Measurements from ENCODE around the gene ASB13. TPM values are rescaled to one million over a fixed set of nuclear protein-coding genes. Genes with fewer than 3 reads are reported as not detected.

Gene ASB13
- total and polyA plus RNA-seq, 2 of the 13 experiments (the other 11 are each of a cell fraction or from before 2014, with no cell fraction given): 9.3 to 15.4 TPM

DNA sequence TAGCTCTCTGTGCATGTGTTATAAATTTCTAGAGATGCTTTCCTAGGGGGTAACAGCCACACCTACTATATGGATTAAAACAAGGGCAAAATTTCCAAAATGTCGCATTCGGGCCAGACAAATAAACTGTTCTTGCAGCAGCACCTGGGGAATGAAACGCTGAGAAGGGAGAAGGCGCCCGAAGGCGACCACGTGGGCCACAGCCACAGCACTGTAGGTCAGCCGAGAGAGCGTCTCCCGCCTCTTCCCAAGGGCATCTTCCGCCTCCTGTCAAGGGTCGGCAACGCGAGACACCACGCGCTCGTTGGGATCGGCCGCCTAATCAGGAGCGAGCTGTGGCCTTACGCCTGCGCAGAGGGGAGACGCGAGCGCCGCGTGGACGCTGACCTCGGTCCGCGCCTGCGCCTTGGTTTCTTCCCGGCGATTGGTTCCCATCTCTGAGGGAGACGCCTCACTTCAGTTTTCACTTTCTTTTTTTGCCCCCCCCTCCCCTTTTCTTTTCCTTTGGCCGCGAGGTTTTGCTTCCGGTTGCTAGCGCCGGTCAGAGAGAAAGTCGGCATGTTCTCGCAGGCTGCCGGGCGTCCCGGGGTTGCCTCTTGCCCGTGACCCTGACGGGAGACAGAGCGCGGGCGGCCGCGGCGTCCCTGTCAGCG lies 18.0 kb upstream of the ASB13 start, which contains the start of gene TASOR2 (continued):
- TF ChIP-seq GFI1 (CRISPR knock-in tag; IDR thresholded peaks at IDR 0.05; ENCODE audit: borderline replicate concordance) (peak; percentile 69; the same call in 1 of the 2 replicates), RBM39 (IDR thresholded peaks at IDR 0.05; ENCODE audit: low read depth, low read length, poor library complexity, severe bottlenecking) (peak; percentile 63), ZNF335 (CRISPR knock-in tag; IDR thresholded peaks at IDR 0.05) (peak; percentile 94), ZNF589 (CRISPR knock-in tag; conservative IDR thresholded peaks at IDR 0.05) (peak; percentile 74; the same call in 1 of the 2 replicates), ZNF253 (CRISPR knock-in tag; IDR thresholded peaks at IDR 0.05; ENCODE audit: borderline replicate concordance) (peak; percentile 94; the same call in 1 of the 2 replicates), ELF4 (CRISPR knock-in tag; IDR thresholded peaks at IDR 0.05; ENCODE audit: borderline replicate concordance) (peak; percentile 81; the same call in 1 of the 2 replicates), KLF15 (CRISPR knock-in tag; IDR thresholded peaks at IDR 0.05; ENCODE audit: borderline replicate concordance) (no peak; the same call in 1 of the 2 replicates), GLI4 (CRISPR knock-in tag; IDR thresholded peaks at IDR 0.05; ENCODE audit: borderline replicate concordance) (no peak; the same call in 1 of the 2 replicates), ZNF343 (CRISPR knock-in tag; IDR thresholded peaks at IDR 0.05) (no peak), ZNF670 (CRISPR knock-in tag; IDR thresholded peaks at IDR 0.05; ENCODE audit: borderline replicate concordance) (peak; percentile 95; the same call in 1 of the 2 replicates), NRL (CRISPR knock-in tag; IDR thresholded peaks at IDR 0.05; ENCODE audit: borderline replicate concordance) (peak; percentile 97), THYN1 (CRISPR knock-in tag; IDR thresholded peaks at IDR 0.05; ENCODE audit: borderline replicate concordance, low read depth) (no peak)
- TF ChIP-seq, protein P1, sequence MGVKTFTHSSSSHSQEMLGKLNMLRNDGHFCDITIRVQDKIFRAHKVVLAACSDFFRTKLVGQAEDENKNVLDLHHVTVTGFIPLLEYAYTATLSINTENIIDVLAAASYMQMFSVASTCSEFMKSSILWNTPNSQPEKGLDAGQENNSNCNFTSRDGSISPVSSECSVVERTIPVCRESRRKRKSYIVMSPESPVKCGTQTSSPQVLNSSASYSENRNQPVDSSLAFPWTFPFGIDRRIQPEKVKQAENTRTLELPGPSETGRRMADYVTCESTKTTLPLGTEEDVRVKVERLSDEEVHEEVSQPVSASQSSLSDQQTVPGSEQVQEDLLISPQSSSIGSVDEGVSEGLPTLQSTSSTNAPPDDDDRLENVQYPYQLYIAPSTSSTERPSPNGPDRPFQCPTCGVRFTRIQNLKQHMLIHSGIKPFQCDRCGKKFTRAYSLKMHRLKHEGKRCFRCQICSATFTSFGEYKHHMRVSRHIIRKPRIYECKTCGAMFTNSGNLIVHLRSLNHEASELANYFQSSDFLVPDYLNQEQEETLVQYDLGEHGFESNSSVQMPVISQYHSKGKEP (CRISPR knock-in tag; IDR thresholded peaks at IDR 0.05): peak; percentile 93
- TF ChIP-seq, protein P2, sequence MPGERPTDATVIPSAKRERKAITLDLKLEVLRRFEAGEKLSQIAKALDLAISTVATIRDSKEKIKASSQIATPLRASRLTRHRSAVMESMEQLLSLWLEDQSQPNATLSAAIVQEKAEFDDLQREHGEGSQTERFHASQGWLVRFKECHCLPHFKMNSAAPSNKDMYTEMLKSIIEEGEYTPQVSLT (CRISPR knock-in tag; IDR thresholded peaks at IDR 0.05; ENCODE audit: borderline replicate concordance, low read depth): no peak; the same call in 1 of the 2 replicates
- TF ChIP-seq, protein P3, sequence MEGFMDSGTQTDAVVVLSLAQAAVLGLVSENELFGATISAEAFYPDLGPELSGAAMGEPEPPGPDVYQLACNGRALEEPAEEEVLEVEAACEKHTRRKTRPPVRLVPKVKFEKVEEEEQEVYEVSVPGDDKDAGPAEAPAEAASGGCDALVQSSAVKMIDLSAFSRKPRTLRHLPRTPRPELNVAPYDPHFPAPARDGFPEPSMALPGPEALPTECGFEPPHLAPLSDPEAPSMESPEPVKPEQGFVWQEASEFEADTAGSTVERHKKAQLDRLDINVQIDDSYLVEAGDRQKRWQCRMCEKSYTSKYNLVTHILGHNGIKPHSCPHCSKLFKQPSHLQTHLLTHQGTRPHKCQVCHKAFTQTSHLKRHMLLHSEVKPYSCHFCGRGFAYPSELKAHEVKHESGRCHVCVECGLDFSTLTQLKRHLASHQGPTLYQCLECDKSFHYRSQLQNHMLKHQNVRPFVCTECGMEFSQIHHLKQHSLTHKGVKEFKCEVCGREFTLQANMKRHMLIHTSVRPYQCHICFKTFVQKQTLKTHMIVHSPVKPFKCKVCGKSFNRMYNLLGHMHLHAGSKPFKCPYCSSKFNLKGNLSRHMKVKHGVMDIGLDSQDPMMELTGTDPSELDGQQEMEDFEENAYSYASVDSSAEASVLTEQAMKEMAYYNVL (CRISPR knock-in tag; IDR thresholded peaks at IDR 0.05; ENCODE audit: borderline replicate concordance): 0 out of 2 replicates have a peak, but pooled peaks have one; percentile 32
- TF ChIP-seq, protein P4, sequence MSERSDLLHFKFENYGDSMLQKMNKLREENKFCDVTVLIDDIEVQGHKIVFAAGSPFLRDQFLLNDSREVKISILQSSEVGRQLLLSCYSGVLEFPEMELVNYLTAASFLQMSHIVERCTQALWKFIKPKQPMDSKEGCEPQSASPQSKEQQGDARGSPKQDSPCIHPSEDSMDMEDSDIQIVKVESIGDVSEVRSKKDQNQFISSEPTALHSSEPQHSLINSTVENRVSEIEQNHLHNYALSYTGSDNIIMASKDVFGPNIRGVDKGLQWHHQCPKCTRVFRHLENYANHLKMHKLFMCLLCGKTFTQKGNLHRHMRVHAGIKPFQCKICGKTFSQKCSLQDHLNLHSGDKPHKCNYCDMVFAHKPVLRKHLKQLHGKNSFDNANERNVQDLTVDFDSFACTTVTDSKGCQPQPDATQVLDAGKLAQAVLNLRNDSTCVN (CRISPR knock-in tag; IDR thresholded peaks at IDR 0.05; ENCODE audit: borderline replicate concordance): peak; percentile 94
- TF ChIP-seq, protein P5, sequence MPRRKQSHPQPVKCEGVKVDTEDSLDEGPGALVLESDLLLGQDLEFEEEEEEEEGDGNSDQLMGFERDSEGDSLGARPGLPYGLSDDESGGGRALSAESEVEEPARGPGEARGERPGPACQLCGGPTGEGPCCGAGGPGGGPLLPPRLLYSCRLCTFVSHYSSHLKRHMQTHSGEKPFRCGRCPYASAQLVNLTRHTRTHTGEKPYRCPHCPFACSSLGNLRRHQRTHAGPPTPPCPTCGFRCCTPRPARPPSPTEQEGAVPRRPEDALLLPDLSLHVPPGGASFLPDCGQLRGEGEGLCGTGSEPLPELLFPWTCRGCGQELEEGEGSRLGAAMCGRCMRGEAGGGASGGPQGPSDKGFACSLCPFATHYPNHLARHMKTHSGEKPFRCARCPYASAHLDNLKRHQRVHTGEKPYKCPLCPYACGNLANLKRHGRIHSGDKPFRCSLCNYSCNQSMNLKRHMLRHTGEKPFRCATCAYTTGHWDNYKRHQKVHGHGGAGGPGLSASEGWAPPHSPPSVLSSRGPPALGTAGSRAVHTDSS (CRISPR knock-in tag; conservative IDR thresholded peaks at IDR 0.05): no peak
- TF ChIP-seq, protein P6, sequence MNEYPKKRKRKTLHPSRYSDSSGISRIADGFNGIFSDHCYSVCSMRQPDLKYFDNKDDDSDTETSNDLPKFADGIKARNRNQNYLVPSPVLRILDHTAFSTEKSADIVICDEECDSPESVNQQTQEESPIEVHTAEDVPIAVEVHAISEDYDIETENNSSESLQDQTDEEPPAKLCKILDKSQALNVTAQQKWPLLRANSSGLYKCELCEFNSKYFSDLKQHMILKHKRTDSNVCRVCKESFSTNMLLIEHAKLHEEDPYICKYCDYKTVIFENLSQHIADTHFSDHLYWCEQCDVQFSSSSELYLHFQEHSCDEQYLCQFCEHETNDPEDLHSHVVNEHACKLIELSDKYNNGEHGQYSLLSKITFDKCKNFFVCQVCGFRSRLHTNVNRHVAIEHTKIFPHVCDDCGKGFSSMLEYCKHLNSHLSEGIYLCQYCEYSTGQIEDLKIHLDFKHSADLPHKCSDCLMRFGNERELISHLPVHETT (CRISPR knock-in tag; conservative IDR thresholded peaks at IDR 0.05): peak; percentile 93; the same call in 1 of the 2 replicates
